ENCODE results near the gene RGS7.
"Not testable (repeated sequence)": the region's sequence is repeated elsewhere in the genome, so short reads cannot be mapped to it uniquely, and the experiment has no call there.

RGS7 gene

GRCh38 chr1:240786880-240787279 lies 570.1 kb downstream of the RGS7 start:
- H3K4me3 ChIP-seq (replicated peaks; ENCODE audit: low read depth, low read length): no peak overlapping the region
- DNase-seq (ENCODE audit: extremely low read depth, low read depth): no peak
- no peak for TF ChIP-seq CTCF (IDR thresholded peaks at IDR 0.05; ENCODE audit: low read depth, low read length, missing control alignments)

- DNase-seq (ENCODE audit: extremely low read depth, low read depth): no peak
- TF ChIP-seq CTCF (IDR thresholded peaks at IDR 0.05; ENCODE audit: low read depth, low read length, missing control alignments): no peak
- H3K4me3 ChIP-seq (replicated peaks; ENCODE audit: low read depth, low read length): no peak overlapping the region
Observed at GRCh38 chr1:240784776-240785175, 572.2 kb downstream of the RGS7 start.

DNA sequence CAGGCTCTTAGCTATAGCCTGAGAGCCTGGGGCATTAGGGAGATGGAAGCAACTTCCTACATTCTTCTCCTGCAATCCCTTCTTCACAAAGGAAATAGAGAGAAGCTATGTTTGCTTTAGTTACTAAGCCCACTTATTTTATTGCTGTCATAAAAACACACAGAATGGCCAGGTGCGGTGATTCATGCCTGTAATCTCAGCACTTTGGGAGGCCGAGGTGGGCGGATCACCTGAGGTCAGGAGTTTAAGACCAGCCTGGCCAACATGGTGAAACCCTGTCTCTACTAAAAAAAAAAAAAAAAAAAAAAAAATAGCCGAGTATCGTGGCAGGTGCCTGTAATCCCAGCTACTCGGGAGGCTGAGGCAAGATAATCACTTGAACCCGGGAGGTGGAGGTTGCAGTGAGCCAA lies 573.3 kb downstream of the RGS7 start:
- H3K4me3 ChIP-seq (replicated peaks; ENCODE audit: low read depth, low read length); DNase-seq (ENCODE audit: extremely low read depth, low read depth): not testable (repeated sequence)

DNA sequence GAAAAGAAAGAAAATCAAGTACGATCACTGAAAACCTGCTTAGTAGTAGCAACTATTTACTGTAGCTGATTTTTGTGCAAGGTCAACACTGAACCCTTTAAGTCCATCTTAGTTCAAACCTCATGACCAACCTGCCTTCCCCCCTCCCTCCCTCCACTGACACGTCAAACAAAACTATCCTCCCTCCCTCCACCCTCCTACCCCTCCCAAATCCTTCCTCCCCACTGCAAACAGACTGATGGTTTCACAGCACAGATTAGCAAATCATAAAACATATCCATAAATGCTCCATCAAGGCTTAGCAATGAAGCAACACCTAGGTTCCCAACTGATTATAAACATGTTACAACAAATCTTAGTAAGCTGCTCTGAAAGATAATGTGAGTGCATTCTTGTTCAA lies 580.8 kb downstream of the RGS7 start:
- TF ChIP-seq CTCF (IDR thresholded peaks at IDR 0.05; ENCODE audit: low read depth, low read length, missing control alignments): no peak
- no peak for DNase-seq (ENCODE audit: extremely low read depth, low read depth)
- H3K4me3 ChIP-seq (replicated peaks; ENCODE audit: low read depth, low read length): no peak overlapping the region

- DNase-seq (ENCODE audit: extremely low read depth, low read depth): no peak
- no peak for TF ChIP-seq CTCF (IDR thresholded peaks at IDR 0.05; ENCODE audit: low read depth, low read length, missing control alignments)
- H3K4me3 ChIP-seq (replicated peaks; ENCODE audit: low read depth, low read length): no peak overlapping the region
Observed at GRCh38 chr1:240772131-240772530, 584.9 kb downstream of the RGS7 start.

DNA sequence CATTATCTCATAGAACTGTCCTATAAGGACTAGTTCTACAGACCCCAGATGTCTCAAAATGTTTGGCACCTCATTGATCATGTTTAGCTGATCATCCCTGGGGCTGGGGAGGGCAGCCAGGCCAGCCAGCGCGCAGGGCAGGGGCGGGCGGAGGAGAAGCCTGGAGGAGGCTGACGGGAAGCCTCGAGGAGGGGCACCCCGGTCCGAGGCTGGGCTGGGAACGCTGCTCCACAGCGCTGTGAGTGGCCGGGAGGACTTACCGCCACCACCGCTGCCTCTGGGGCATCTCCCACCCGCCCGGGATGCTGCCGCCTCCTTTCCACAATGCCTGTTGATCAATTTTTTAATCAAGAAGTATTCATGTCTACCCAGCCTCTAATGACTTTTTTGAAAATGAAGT lies 585.6 kb downstream of the RGS7 start:
- no peak for DNase-seq (ENCODE audit: extremely low read depth, low read depth)
- TF ChIP-seq CTCF (IDR thresholded peaks at IDR 0.05; ENCODE audit: low read depth, low read length, missing control alignments): no peak
- H3K4me3 ChIP-seq (replicated peaks; ENCODE audit: low read depth, low read length): no peak overlapping the region

DNA sequence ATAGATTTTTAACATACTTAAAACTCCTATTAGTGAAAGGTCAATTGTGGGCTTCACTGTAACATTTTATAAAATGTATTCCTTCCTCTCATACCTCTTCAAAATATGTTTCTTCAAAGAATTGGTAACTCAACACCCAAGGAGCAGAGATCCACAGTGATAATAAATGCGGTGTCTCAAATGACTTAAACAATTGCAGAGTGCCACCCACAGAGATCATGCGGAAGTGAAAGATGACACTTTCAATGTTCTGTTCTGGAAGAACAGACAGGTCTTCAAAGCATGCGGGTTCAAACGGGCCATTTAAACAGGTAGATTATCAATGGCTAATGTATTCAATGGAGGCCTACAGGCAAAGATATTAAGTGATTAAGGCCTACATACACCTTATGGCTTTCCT lies 588.0 kb downstream of the RGS7 start:
- DNase-seq (ENCODE audit: extremely low read depth, low read depth): no peak
- no peak for TF ChIP-seq CTCF (IDR thresholded peaks at IDR 0.05; ENCODE audit: low read depth, low read length, missing control alignments)

More for the DNA sequence above, 588.0 kb downstream of the RGS7 start:
- H3K4me3 ChIP-seq (replicated peaks; ENCODE audit: low read depth, low read length): no peak overlapping the region

Data from HFF-Myc (cell line).